Testis (tissue), 2 donors: ENCODE results near the gene TEAD1.

Experiments
- CTCF ChIP-seq, 3 experiments: fragments of 450-650 bp in 2 of 3; fragments of 200-600 bp in 1 of 3; sonication (generic) in 1 of 3; IDR thresholded peaks; one replicate each; pipeline ENCODE4 v1.5.1; 2016 to 2019; ENCODE audit warnings: antibody characterized with exemption in 3 of 3, mild to moderate bottlenecking in 2 of 3, moderate library complexity in 1 of 3
- POLR2A ChIP-seq: fragments of 450-650 bp; IDR thresholded peaks from one replicate; pipeline ENCODE4 v1.6.1; 2017; ENCODE audit warnings: antibody characterized with exemption, mild to moderate bottlenecking, moderate library complexity

DNA sequence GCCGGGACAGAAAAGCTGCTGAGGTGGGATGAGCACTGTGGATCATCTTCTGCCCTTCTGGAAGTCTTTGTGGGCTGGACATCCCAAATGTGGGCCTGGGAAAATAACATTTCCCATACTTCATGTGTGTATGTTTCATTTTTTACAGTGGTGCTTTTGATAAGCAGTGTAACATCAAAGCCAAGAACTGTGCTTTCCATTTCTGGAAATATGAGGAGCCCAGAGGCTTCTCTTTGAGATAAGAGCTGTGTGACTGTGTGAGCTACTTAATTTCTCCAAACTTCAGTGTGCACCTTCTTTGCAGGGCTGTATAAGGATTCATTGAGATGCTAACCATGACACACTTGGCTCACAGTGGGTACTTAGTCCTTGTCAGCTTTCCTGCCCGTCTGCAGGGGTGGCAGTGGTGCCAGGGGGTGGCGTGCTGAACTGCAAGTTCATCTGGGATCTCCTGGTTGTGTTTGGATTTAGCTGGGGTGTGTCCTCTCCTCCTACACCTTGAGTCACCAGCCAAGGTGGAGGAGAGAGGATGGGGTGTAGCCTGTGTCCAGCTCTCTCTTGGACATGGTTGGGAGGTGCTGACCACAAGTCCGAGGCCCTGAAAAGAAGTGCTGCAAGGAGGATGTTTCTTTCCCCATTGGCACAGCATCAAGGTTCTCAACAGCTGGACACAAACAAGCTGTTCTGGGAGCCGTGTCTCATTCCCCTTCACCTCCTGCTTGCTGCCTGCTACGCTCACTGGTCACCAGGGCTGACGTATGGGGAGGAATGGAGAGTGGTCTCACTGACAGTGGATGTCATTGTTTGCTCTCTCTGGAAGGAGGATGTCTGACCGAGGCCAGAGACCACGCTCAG is 139.4 kb downstream of the TEAD1 start:
- no peak for TF ChIP-seq CTCF (IDR thresholded peaks at IDR 0.05)
- no peak for TF ChIP-seq POLR2A
